HG03175 (cell line): ENCODE results near the gene KSR1.

ENCODE experiments used
- ATAC-seq: cut with Tn5 transposase; IDR thresholded peaks from one replicate; pipeline ENCODE4 v1.9.1; 2021; ENCODE audit warnings: mild to moderate bottlenecking, moderate library complexity; ENCODE audit not compliant: unreplicated experiment

Gene KSR1

GRCh38 chr17:27532269-27533263, 76.3 kb downstream of the KSR1 start:
- ATAC-seq = no peak

- ATAC-seq = no peak
Measured at GRCh38 chr17:27533874-27534815, 77.9 kb downstream of the KSR1 start.

- no peak for ATAC-seq
Measured at GRCh38 chr17:27535178-27535928, 79.1 kb downstream of the KSR1 start.

GRCh38 chr17:27535975-27536374, 79.7 kb downstream of the KSR1 start:
- ATAC-seq = no peak

- no peak for ATAC-seq
Measured at GRCh38 chr17:27536781-27537180, 80.5 kb downstream of the KSR1 start.

- no peak for ATAC-seq
Measured at GRCh38 chr17:27538156-27538955, 82.1 kb downstream of the KSR1 start.

- ATAC-seq = no peak
Measured at GRCh38 chr17:27539152-27539551, 82.9 kb downstream of the KSR1 start.

- no peak for ATAC-seq
Measured at GRCh38 chr17:27539794-27540317, 83.6 kb downstream of the KSR1 start.

GRCh38 chr17:27540318-27541101, 84.3 kb downstream of the KSR1 start:
- no peak for ATAC-seq

GRCh38 chr17:27541301-27542023, 85.2 kb downstream of the KSR1 start:
- ATAC-seq = no peak

GRCh38 chr17:27542841-27543463, 86.7 kb downstream of the KSR1 start:
- ATAC-seq = no peak

GRCh38 chr17:27543464-27543856, 87.2 kb downstream of the KSR1 start:
- ATAC-seq = no peak

GRCh38 chr17:27543958-27544349, 87.7 kb downstream of the KSR1 start:
- no peak for ATAC-seq

- ATAC-seq = peak; percentile 86
Measured at GRCh38 chr17:27544350-27545131, 88.3 kb downstream of the KSR1 start.

GRCh38 chr17:27545562-27546229, 89.4 kb downstream of the KSR1 start:
- no peak for ATAC-seq

- ATAC-seq = no peak
Measured at GRCh38 chr17:27546624-27547300, 90.5 kb downstream of the KSR1 start.
